Endothelial cell of umbilical vein (primary cell): Measurements from ENCODE around the gene KCNG2. TPM values are rescaled to one million over a fixed set of nuclear protein-coding genes. Genes with fewer than 3 reads are reported as not detected.

Source experiments
- BruUV-seq: library from RNA; stranded (reverse); fragments of 400-500 nt; replicated peaks from 2 replicates; lab custom pipeline; 2021; lab: Mats Ljungman, UMichigan
- CTCF ChIA-PET: fragments of 300-600, 350-600 bp; sonication (Branson Sonifier 250); formaldehyde crosslinking; loops from one replicate; lab custom pipeline; 2021; ENCODE audit warnings: antibody characterized with exemption, inconsistent platforms; lab: Charles Lee
- POLR2A ChIA-PET: fragments of 300-600, 350-600 bp; sonication (Branson Sonifier 250); formaldehyde crosslinking; loops from one replicate; lab custom pipeline; 2021; ENCODE audit warnings: antibody characterized with exemption, inconsistent platforms; lab: Charles Lee
- DNase-seq: peaks from one replicate; pipeline ENCODE4 v3.0.0-alpha.2; 2011; ENCODE audit warnings: low read depth, low spot score
- FAIRE-seq: peaks from 2 replicates; lab custom pipeline; 2011; peaks lifted over from hg19 to GRCh38; lab: Jason Lieb, UNC
- H2AFZ ChIP-seq: 2 replicates; pipeline ENCODE4 v1.6.0; 2012; ENCODE audit warnings: low read depth, low read length, control low read depth, inconsistent platforms
- H3K27ac ChIP-seq: 2 replicates; pipeline ENCODE4 v1.5.1; 2011; ENCODE audit warnings: low read depth, mild to moderate bottlenecking, control low read depth, low read length, moderate library complexity; ENCODE audit not compliant: insufficient read depth
- H3K27me3 ChIP-seq, 2 experiments: 2 replicates each; pipeline versions ENCODE4 v1.6.0 to v1.6.1; 2011; ENCODE audit warnings: low read length in 2 of 2, mixed read lengths in 1 of 2; ENCODE audit not compliant: control insufficient read depth in 2 of 2, insufficient read depth in 2 of 2
- H3K36me3 ChIP-seq, 2 experiments: 2 replicates in 1 of 2; 3 replicates in 1 of 2; pipeline ENCODE4 v1.5.1; 2011; ENCODE audit warnings: low read length in 2 of 2, mild to moderate bottlenecking in 1 of 2, moderate library complexity in 1 of 2; ENCODE audit not compliant: control insufficient read depth in 2 of 2, insufficient read depth in 2 of 2; ENCODE audit errors: extremely low read depth in 1 of 2
- H3K4me1 ChIP-seq: 3 replicates; pipeline ENCODE4 v1.5.1; 2011; ENCODE audit warnings: mild to moderate bottlenecking, low read length; ENCODE audit not compliant: control insufficient read depth, insufficient read depth; ENCODE audit errors: extremely low read depth
- H3K4me2 ChIP-seq: 2 replicates; pipeline ENCODE4 v1.6.1; 2011; ENCODE audit warnings: low read length, control low read depth, mixed read lengths; ENCODE audit not compliant: insufficient read depth
- H3K4me3 ChIP-seq, 3 experiments: fragments of 200-600 bp in 1 of 3; sonication (generic), shearing (Covaris generic) in 1 of 3; replicated peaks in 1 of 3; 2 replicates each; pipeline ENCODE4 v1.5.1; 2011 to 2016; ENCODE audit warnings: control low read depth in 3 of 3, low read length in 3 of 3, mild to moderate bottlenecking in 2 of 3, inconsistent platforms in 1 of 3, low read depth in 1 of 3, moderate library complexity in 1 of 3; ENCODE audit not compliant: insufficient read depth in 1 of 3
- H3K79me2 ChIP-seq: 2 replicates; pipeline ENCODE4 v1.6.0; 2012; ENCODE audit warnings: low read length, inconsistent platforms; ENCODE audit not compliant: control insufficient read depth, insufficient read depth
- H3K9ac ChIP-seq: replicated peaks from 2 replicates; pipeline ENCODE3; 2011; ENCODE audit warnings: low read length, control low read depth; ENCODE audit not compliant: insufficient read depth; ENCODE audit errors: extremely low read depth
- H3K9me1 ChIP-seq: replicated peaks from 3 replicates; pipeline ENCODE4 v1.6.0; 2011; ENCODE audit warnings: mild to moderate bottlenecking, low read length; ENCODE audit not compliant: control insufficient read depth, insufficient read depth; ENCODE audit errors: extremely low read depth
- H3K9me3 ChIP-seq: replicated peaks from 2 replicates; pipeline ENCODE4 v1.5.1; 2012; ENCODE audit warnings: low read length, inconsistent platforms; ENCODE audit not compliant: control insufficient read depth, insufficient read depth
- H4K20me1 ChIP-seq: replicated peaks from 2 replicates; pipeline ENCODE3; 2011; ENCODE audit warnings: mild to moderate bottlenecking, low read length; ENCODE audit not compliant: control insufficient read depth, insufficient read depth; ENCODE audit errors: extremely low read depth
- EZH2 ChIP-seq: IDR thresholded peaks from 2 replicates; pipeline ENCODE4 v1.6.1; 2012; ENCODE audit warnings: borderline replicate concordance, low read depth, mild to moderate bottlenecking, moderate library complexity, low read length, inconsistent platforms; ENCODE audit not compliant: severe bottlenecking
- FOS ChIP-seq: IDR thresholded peaks from 2 replicates; pipeline ENCODE4 v1.6.1; 2011; ENCODE audit warnings: mild to moderate bottlenecking, low read length, moderate library complexity, borderline replicate concordance; ENCODE audit not compliant: insufficient read depth
- GATA2 ChIP-seq: IDR thresholded peaks from 2 replicates; pipeline ENCODE4 v1.7.0; 2011; ENCODE audit warnings: low read depth, mild to moderate bottlenecking, moderate library complexity, mixed read lengths, low read length; ENCODE audit not compliant: insufficient read length, insufficient read depth
- JUN ChIP-seq: IDR thresholded peaks from 2 replicates; pipeline ENCODE4 v1.6.1; 2011; ENCODE audit warnings: borderline replicate concordance, low read depth; ENCODE audit not compliant: insufficient read length, insufficient read depth
- MYC ChIP-seq: IDR thresholded peaks from one replicate; pipeline ENCODE4 v1.6.1; 2011; ENCODE audit warnings: mild to moderate bottlenecking, low read depth, low read length
- POLR2A ChIP-seq: IDR thresholded peaks from 2 replicates; pipeline ENCODE4 v1.6.1; 2012; ENCODE audit warnings: low read depth, mild to moderate bottlenecking, control low read depth, low read length
- POLR2AphosphoS5 ChIP-seq: IDR thresholded peaks from 2 replicates; pipeline ENCODE4 v1.6.1; 2012; ENCODE audit warnings: low read depth, mild to moderate bottlenecking, control low read depth, low read length, moderate library complexity; ENCODE audit not compliant: insufficient read depth
- dilution Hi-C: fragments of 300-500 bp; cut with MboI; formaldehyde crosslinking; loops from one replicate; pipeline ENCODE4 v1.15.0; 2019; ENCODE audit warnings: low sequenced_read_pairs; ENCODE audit not compliant: extremely low pct_ligation_motif_present
- intact Hi-C: fragments of 100-400 bp; cut with micrococcal nuclease; formaldehyde crosslinking; loops from one replicate; pipeline ENCODE4 v1.10.0; 2022
- polyA plus RNA-seq, 4 experiments: library from polyadenylated mRNA; depleted of rRNA in 3 of 4; stranded (reverse) in 3 of 4; unstranded in 1 of 4; fragments of >200 nt; gene quantifications; 2 replicates each; pipeline versions ENCODE4 v1.2.1 to v1.2.3, GENCODE V29; 2011 to 2012; ENCODE audit warnings: missing spikeins in 1 of 4
- total RNA-seq: library from RNA; stranded (reverse); gene quantifications from 2 replicates; pipeline ENCODE4 v1.2.3, GENCODE V29; 2021
- TF ChIP-seq, protein P1 (sequence below): IDR thresholded peaks from 2 replicates; pipeline ENCODE4 v1.6.1; 2011; ENCODE audit not compliant: insufficient read depth, insufficient read length
- TF ChIP-seq, protein P2 (sequence below), 2 donors: IDR thresholded peaks; 1 replicate in 1 of 2; 2 replicates in 1 of 2; pipeline ENCODE4 v1.5.1; 2011; ENCODE audit warnings: low read length in 2 of 2, mild to moderate bottlenecking in 2 of 2, moderate library complexity in 2 of 2, control low read depth in 1 of 2, inconsistent platforms in 1 of 2, low read depth in 1 of 2; ENCODE audit not compliant: insufficient read depth in 1 of 2; ENCODE audit errors: extremely low read depth in 1 of 2

Gene KCNG2
- total and polyA plus RNA-seq, 2 donors (not counting 3 experiments of a cell fraction or from before 2014, with no cell fraction given) = not detected

DNA sequence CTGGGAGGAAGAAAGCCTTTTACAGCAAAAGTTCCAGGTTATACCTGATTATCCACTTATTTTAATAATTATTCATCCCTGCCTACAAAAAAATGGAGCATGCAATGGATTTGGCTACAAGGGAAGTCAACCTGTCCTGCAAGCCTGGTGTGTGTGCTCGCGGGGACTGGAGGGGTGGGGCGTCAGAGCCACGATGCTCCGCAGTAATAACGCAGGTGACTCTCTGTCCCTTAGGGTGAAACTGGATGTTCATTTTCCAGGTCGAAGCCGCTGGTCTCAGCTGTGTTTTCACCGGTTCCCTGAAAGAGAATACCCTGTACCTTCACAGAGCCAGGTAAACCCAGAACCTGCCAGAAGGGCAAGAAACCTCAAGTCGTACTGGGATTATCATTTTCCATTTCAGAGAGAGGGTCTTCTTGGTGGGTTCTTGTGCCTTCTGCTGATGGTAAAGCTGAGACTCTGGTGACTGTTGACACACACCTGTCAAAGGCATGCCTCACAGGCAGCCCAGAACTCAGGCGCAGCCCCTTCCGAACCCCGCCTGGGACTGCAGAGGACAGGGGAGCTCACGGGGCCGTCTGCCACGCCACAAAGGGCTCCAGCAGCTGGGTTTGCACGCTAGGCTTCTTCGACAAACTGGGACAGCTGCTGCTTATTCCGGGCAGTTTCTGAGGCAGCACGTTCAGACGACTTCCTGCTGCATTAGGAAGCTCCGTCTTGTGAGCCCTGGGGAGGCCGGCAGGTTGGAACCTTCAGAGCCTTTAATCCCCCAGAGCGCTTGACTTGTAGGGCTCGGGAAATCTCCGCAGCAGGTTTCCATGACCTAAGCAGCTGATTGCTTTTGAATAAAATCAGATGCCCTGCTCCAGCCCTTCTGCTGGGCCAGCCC is 58.6 kb downstream of the KCNG2 start:
- intact Hi-C loops = no loop called here
- ChIA-PET CTCF (no interaction called here), POLR2A (no interaction called here)
- no peak overlapping the region for H2AFZ ChIP-seq
- TF ChIP-seq MYC = no peak
- TF ChIP-seq, protein P1, sequence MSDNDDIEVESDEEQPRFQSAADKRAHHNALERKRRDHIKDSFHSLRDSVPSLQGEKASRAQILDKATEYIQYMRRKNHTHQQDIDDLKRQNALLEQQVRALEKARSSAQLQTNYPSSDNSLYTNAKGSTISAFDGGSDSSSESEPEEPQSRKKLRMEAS = no peak
- no peak for TF ChIP-seq FOS
- no peak for TF ChIP-seq POLR2A
- TF ChIP-seq, protein P2, sequence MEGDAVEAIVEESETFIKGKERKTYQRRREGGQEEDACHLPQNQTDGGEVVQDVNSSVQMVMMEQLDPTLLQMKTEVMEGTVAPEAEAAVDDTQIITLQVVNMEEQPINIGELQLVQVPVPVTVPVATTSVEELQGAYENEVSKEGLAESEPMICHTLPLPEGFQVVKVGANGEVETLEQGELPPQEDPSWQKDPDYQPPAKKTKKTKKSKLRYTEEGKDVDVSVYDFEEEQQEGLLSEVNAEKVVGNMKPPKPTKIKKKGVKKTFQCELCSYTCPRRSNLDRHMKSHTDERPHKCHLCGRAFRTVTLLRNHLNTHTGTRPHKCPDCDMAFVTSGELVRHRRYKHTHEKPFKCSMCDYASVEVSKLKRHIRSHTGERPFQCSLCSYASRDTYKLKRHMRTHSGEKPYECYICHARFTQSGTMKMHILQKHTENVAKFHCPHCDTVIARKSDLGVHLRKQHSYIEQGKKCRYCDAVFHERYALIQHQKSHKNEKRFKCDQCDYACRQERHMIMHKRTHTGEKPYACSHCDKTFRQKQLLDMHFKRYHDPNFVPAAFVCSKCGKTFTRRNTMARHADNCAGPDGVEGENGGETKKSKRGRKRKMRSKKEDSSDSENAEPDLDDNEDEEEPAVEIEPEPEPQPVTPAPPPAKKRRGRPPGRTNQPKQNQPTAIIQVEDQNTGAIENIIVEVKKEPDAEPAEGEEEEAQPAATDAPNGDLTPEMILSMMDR (IDR thresholded peaks at IDR 0.05; ENCODE audit: extremely low read depth in 1 of 2, insufficient read depth in 1 of 2, low read depth in 1 of 2, low read length in 2 of 2) = no peak
- no peak for TF ChIP-seq POLR2AphosphoS5
- TF ChIP-seq EZH2 = no peak
- TF ChIP-seq JUN = no peak
- no peak for TF ChIP-seq GATA2
- no peak overlapping the region for H3K9ac ChIP-seq
- H3K36me3 ChIP-seq = no peaks in the 10 kb centered on the region
- FAIRE-seq = no peak
- H3K9me1 ChIP-seq = no peaks in the 10 kb centered on the region
- H3K4me2 ChIP-seq = no peak overlapping the region
- H3K9me3 ChIP-seq = no peaks in the 10 kb centered on the region
- H3K27ac ChIP-seq = no peak overlapping the region
- no peaks in the 10 kb centered on the region for H3K4me1 ChIP-seq
- no peaks in the 10 kb centered on the region for H4K20me1 ChIP-seq
- BruUV-seq = no TSS peak
- no peak for DNase-seq
- dilution Hi-C loops = no loop called here
- H3K4me3 ChIP-seq = no peak overlapping the region
- no peaks in the 10 kb centered on the region for H3K79me2 ChIP-seq
- no peaks in the 10 kb centered on the region for H3K27me3 ChIP-seq
